Natural killer cell (primary cell): ENCODE results near the gene NEURL1B. TPM values are rescaled to one million over a fixed set of nuclear protein-coding genes. Genes with fewer than 3 reads are reported as not detected.

Source experiments
- ATAC-seq, 3 donors: fragments of 150-1000 bp in 2 of 3; fragments of 200-7000 bp in 1 of 3; cut with Tn5 transposase; 1 replicate in 1 of 3; 2 replicates in 2 of 3; pipeline ENCODE4 v1.10.0; 2021; ENCODE audit warnings: mild to moderate bottlenecking in 2 of 3, moderate library complexity in 2 of 3
- DNase-seq, 2 donors: peaks; one replicate each; pipeline versions ENCODE4 v3.0.0 to v3.0.0-alpha.2; 2013 to 2021; ENCODE audit warnings: mixed read lengths in 1 of 2
- H3K27ac ChIP-seq: one replicate; pipeline ENCODE4 v1.5.1; 2013; ENCODE audit warnings: mild to moderate bottlenecking, low read length
- H3K27me3 ChIP-seq: one replicate; pipeline ENCODE4 v1.6.1; 2013; ENCODE audit warnings: low read length; ENCODE audit not compliant: control insufficient read depth, insufficient read depth
- H3K36me3 ChIP-seq: one replicate; pipeline ENCODE4 v1.6.1; 2013; ENCODE audit warnings: low read length; ENCODE audit not compliant: control insufficient read depth, insufficient read depth
- H3K4me1 ChIP-seq: one replicate; pipeline ENCODE4 v1.6.1; 2013; ENCODE audit warnings: low read length; ENCODE audit not compliant: control insufficient read depth, insufficient read depth
- H3K4me3 ChIP-seq: one replicate; pipeline ENCODE4 v1.5.1; 2013; ENCODE audit warnings: low read length
- H3K9me3 ChIP-seq: one replicate; pipeline ENCODE4 v1.6.1; 2013; ENCODE audit warnings: low read length; ENCODE audit not compliant: control insufficient read depth, insufficient read depth
- H3K27ac Mint-ChIP-seq, 2 donors: one replicate each; pipeline ENCODE4 v1.8.0; 2022; ENCODE audit warnings: mild to moderate bottlenecking in 2 of 2, mixed read lengths in 2 of 2, moderate library complexity in 1 of 2
- H3K27me3 Mint-ChIP-seq, 2 donors: one replicate each; pipeline ENCODE4 v1.8.0; 2022; ENCODE audit warnings: low read depth in 2 of 2, mixed read lengths in 2 of 2
- H3K36me3 Mint-ChIP-seq: one replicate; pipeline ENCODE4 v1.8.0; 2022; ENCODE audit warnings: mixed read lengths
- H3K4me1 Mint-ChIP-seq, 2 donors: one replicate each; pipeline ENCODE4 v1.8.0; 2022; ENCODE audit warnings: mixed read lengths in 2 of 2
- H3K4me3 Mint-ChIP-seq: one replicate; pipeline ENCODE4 v1.8.0; 2022; ENCODE audit warnings: mild to moderate bottlenecking, moderate library complexity, mixed read lengths
- H3K9me3 Mint-ChIP-seq, 2 donors: one replicate each; pipeline ENCODE4 v1.8.0; 2022; ENCODE audit warnings: mixed read lengths in 2 of 2
- WGBS: methylation state at CpG from one replicate; pipeline ENCODE4 v1.1.7; 2013; ENCODE audit warnings: missing lambda C conversion rate; ENCODE audit not compliant: insufficient coverage; 5-methylcytosine and 5-hydroxymethylcytosine counted together
- intact Hi-C: fragments of 100-400 bp; cut with micrococcal nuclease; formaldehyde crosslinking; loops from one replicate; pipeline ENCODE4 v1.14.2; 2022
- total RNA-seq, 4 donors: library from RNA; stranded (reverse); fragments of 120-200 nt in 1 of 4; gene quantifications; one replicate each; pipeline versions ENCODE4 v1.2.3 to v1.2.4, GENCODE V29; 2013 to 2022
- TF ChIP-seq, protein P1 (sequence below): fragments of 200-600 bp; IDR thresholded peaks from one replicate; pipeline ENCODE4 v1.8.0; 2022; ENCODE audit warnings: antibody characterized with exemption

NEURL1B gene, protein sequence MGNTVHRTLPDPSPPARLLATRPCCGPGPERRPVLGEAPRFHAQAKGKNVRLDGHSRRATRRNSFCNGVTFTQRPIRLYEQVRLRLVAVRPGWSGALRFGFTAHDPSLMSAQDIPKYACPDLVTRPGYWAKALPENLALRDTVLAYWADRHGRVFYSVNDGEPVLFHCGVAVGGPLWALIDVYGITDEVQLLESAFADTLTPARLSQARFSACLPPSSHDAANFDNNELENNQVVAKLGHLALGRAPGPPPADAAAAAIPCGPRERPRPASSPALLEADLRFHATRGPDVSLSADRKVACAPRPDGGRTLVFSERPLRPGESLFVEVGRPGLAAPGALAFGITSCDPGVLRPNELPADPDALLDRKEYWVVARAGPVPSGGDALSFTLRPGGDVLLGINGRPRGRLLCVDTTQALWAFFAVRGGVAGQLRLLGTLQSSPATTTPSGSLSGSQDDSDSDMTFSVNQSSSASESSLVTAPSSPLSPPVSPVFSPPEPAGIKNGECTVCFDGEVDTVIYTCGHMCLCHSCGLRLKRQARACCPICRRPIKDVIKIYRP
- under 1 TPM; 0.28 to 0.54 (median 0.45) TPM for total RNA-seq
- 0.43 TPM for total RNA-seq (2013)

DNA sequence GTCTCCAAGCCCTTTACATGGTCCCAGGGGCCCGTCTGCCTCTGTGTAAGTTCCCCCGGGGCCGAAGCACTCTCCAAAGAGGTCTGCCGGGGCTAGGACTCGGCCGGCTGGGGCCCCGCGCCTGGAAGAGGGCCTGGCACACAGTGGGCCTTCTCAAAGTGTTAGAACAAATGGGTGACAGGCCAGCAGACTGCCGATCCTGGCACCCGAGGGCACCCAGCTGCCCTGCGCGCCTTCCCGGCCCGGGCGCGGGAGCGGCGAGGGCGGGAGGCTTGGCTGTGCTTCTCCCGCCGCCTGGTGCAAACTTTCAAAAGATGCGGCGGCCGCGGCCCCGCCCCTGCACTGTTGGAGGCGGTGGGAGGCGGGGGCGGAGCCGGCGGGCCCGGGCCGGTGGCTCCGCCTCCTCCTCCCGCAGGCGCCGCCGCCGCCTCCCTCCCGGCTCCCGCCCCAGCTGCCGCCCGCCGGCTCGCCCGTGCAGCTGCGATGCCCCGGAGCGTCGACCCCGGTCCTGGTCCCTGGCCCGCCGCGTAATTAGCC, at the start of gene NEURL1B:
NEURL1B (plus strand) TSS at position 442 of the 537 bp plus-strand sequence. CDS start 144 bp downstream, outside the sequence.
- DNase-seq, result peak; percentile 23 to 53
- Histone ChIP-seq H3K9me3 (no peaks in the 10 kb centered on the region), H3K4me3 (no peak within 1 kb of the TSS), H3K4me1 (peaks cover 16% of the 10 kb centered on the region), H3K27me3 (peaks cover 5% of the 10 kb centered on the region), H3K27ac (no peak within 1 kb of the TSS), H3K36me3 (no peaks in the 10 kb centered on the region)
- under 1% methylated on average over 54 of the region's 54 CpGs for WGBS
- no peaks in the 10 kb centered on the region for H3K9me3 Mint-ChIP-seq
- H3K4me3 Mint-ChIP-seq, result peak within 1 kb of the TSS; percentile 66
- no peak within 1 kb of the TSS for H3K27ac Mint-ChIP-seq
- TF ChIP-seq, protein P1, sequence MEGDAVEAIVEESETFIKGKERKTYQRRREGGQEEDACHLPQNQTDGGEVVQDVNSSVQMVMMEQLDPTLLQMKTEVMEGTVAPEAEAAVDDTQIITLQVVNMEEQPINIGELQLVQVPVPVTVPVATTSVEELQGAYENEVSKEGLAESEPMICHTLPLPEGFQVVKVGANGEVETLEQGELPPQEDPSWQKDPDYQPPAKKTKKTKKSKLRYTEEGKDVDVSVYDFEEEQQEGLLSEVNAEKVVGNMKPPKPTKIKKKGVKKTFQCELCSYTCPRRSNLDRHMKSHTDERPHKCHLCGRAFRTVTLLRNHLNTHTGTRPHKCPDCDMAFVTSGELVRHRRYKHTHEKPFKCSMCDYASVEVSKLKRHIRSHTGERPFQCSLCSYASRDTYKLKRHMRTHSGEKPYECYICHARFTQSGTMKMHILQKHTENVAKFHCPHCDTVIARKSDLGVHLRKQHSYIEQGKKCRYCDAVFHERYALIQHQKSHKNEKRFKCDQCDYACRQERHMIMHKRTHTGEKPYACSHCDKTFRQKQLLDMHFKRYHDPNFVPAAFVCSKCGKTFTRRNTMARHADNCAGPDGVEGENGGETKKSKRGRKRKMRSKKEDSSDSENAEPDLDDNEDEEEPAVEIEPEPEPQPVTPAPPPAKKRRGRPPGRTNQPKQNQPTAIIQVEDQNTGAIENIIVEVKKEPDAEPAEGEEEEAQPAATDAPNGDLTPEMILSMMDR, result no peak
- H3K27me3 Mint-ChIP-seq, result peaks cover 0 to 14% of the 10 kb centered on the region in 2 donors
- peaks cover 7 to 11% of the 10 kb centered on the region in 2 donors for H3K4me1 Mint-ChIP-seq
- intact Hi-C loops, result no loop called here
- no peaks in the 10 kb centered on the region for H3K36me3 Mint-ChIP-seq
- ATAC-seq, result peak; percentile 44 to 82 (median 71)

DNA sequence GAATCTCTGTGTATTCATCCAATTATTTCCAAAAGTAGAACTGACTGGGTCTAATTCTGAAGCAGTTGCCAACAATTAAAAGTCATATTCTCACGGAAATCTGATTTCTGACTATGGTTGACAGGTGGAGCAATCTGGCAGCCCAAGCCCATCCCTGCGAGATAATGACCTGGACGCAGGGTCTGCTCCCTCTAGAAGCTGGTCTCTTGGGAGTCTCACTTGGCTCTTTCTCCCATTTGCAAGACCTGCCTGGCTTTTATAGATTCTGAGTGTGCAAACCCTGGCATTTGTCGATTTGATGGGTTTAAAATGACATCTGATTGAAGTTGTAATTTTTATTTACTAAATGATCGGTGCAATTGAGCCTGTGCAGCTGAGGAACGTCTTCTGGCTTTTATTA, 49.4 kb upstream of the NEURL1B start:
- WGBS, result 86% methylated on average over 6 of the region's 6 CpGs
- Histone ChIP-seq H3K9me3 (no peaks in the 10 kb centered on the region), H3K27me3 (no peaks in the 10 kb centered on the region), H3K4me3 (no peak overlapping the region), H3K36me3 (no peaks in the 10 kb centered on the region), H3K4me1 (no peaks in the 10 kb centered on the region), H3K27ac (no peak overlapping the region)
- ATAC-seq (no peak), DNase-seq (no peak)
- no peaks in the 10 kb centered on the region for H3K9me3 Mint-ChIP-seq
- H3K27ac Mint-ChIP-seq, result no peak overlapping the region
- H3K4me1 Mint-ChIP-seq, result no peaks in the 10 kb centered on the region
- H3K4me3 Mint-ChIP-seq, result no peak overlapping the region
- intact Hi-C loops, result no loop called here
- H3K27me3 Mint-ChIP-seq, result peaks cover 0 to 3% of the 10 kb centered on the region in 2 donors
- no peaks in the 10 kb centered on the region for H3K36me3 Mint-ChIP-seq
- TF ChIP-seq, protein P1, result no peak

DNA sequence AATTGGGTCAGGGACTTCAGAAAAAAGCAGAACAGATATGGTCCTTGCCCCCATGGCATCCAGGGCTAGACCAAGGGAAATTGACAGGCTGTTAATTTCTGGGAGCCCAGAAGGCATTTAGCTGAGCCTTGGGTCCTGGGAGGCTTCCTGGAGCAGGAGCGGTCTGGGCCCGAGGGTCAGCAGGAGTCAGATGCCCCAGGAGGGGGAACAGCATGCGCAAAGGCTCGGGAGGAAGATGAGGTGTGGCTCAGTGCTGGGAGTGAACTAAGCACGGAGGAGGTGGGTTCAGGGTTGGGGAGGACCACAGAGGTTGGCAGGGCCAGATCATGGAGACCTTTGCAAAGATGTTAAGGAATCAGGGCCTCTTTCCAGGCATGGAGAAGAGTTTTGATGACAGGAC, 48.2 kb upstream of the NEURL1B start:
- TF ChIP-seq, protein P1, result no peak
- Mint-ChIP-seq H3K27ac (no peak overlapping the region), H3K4me1 (no peaks in the 10 kb centered on the region), H3K36me3 (no peaks in the 10 kb centered on the region), H3K9me3 (no peaks in the 10 kb centered on the region), H3K27me3 (no peaks in the 10 kb centered on the region), H3K4me3 (no peak overlapping the region)
- no peak overlapping the region for H3K27ac ChIP-seq
- ATAC-seq, result no peak
- DNase-seq, result no peak
- H3K36me3 ChIP-seq, result no peaks in the 10 kb centered on the region
- intact Hi-C loops, result no loop called here
- H3K4me3 ChIP-seq, result no peak overlapping the region
- no peaks in the 10 kb centered on the region for H3K9me3 ChIP-seq
- H3K4me1 ChIP-seq, result no peaks in the 10 kb centered on the region
- no peaks in the 10 kb centered on the region for H3K27me3 ChIP-seq
- 88% methylated on average over 5 of the region's 5 CpGs for WGBS
